Measurements from ENCODE around the gene FAM53B.

DNA sequence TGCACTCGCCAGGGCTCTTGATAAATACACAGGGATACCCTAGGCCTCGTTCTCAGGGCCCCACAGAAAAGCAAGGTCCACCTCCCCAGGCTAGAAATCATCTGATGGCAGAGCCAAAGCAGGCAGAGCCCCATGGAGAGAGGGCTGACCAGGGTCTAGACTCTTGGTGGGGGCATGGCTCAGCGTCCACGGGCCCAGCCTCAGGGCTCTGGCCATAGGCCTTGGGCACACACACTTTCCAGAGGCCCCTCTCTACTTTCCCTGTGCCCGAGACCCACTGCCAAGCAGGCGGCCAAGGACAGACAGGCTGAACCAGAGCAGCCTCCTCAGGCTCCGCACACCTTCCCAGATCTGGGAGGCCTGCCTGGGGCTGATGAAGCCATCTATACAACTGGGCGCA lies 64.8 kb downstream of the FAM53B start:
- TF ChIP-seq, protein P1, sequence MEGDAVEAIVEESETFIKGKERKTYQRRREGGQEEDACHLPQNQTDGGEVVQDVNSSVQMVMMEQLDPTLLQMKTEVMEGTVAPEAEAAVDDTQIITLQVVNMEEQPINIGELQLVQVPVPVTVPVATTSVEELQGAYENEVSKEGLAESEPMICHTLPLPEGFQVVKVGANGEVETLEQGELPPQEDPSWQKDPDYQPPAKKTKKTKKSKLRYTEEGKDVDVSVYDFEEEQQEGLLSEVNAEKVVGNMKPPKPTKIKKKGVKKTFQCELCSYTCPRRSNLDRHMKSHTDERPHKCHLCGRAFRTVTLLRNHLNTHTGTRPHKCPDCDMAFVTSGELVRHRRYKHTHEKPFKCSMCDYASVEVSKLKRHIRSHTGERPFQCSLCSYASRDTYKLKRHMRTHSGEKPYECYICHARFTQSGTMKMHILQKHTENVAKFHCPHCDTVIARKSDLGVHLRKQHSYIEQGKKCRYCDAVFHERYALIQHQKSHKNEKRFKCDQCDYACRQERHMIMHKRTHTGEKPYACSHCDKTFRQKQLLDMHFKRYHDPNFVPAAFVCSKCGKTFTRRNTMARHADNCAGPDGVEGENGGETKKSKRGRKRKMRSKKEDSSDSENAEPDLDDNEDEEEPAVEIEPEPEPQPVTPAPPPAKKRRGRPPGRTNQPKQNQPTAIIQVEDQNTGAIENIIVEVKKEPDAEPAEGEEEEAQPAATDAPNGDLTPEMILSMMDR (IDR thresholded peaks at IDR 0.05): no peak
- no peak for TF ChIP-seq TAF1 (IDR thresholded peaks at IDR 0.05; ENCODE audit: borderline replicate concordance, low read depth, low read length)
- TF ChIP-seq, protein P2, sequence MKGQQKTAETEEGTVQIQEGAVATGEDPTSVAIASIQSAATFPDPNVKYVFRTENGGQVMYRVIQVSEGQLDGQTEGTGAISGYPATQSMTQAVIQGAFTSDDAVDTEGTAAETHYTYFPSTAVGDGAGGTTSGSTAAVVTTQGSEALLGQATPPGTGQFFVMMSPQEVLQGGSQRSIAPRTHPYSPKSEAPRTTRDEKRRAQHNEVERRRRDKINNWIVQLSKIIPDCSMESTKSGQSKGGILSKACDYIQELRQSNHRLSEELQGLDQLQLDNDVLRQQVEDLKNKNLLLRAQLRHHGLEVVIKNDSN (IDR thresholded peaks at IDR 0.05; ENCODE audit: borderline replicate concordance, low read depth): no peak
- no peak for TF ChIP-seq RAD21 (IDR thresholded peaks at IDR 0.05; ENCODE audit: low read length)
- no peak for TF ChIP-seq TEAD4 (IDR thresholded peaks at IDR 0.05; ENCODE audit: borderline replicate concordance, insufficient read depth)
- TF ChIP-seq, protein P3, sequence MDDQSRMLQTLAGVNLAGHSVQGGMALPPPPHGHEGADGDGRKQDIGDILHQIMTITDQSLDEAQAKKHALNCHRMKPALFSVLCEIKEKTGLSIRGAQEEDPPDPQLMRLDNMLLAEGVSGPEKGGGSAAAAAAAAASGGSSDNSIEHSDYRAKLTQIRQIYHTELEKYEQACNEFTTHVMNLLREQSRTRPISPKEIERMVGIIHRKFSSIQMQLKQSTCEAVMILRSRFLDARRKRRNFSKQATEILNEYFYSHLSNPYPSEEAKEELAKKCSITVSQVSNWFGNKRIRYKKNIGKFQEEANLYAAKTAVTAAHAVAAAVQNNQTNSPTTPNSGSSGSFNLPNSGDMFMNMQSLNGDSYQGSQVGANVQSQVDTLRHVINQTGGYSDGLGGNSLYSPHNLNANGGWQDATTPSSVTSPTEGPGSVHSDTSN (IDR thresholded peaks at IDR 0.05): no peak
- TF ChIP-seq GATA2 (CRISPR knock-in tag; IDR thresholded peaks at IDR 0.05): no peak
- TF ChIP-seq, protein P4, sequence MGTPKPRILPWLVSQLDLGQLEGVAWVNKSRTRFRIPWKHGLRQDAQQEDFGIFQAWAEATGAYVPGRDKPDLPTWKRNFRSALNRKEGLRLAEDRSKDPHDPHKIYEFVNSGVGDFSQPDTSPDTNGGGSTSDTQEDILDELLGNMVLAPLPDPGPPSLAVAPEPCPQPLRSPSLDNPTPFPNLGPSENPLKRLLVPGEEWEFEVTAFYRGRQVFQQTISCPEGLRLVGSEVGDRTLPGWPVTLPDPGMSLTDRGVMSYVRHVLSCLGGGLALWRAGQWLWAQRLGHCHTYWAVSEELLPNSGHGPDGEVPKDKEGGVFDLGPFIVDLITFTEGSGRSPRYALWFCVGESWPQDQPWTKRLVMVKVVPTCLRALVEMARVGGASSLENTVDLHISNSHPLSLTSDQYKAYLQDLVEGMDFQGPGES (IDR thresholded peaks at IDR 0.05; ENCODE audit: low read depth, low read length): no peak
- no peak for TF ChIP-seq SMC3 (IDR thresholded peaks at IDR 0.05; ENCODE audit: low read depth, low read length)
- TF ChIP-seq POLR2AphosphoS5 (IDR thresholded peaks at IDR 0.05; ENCODE audit: low read depth, low read length): no peak
- TF ChIP-seq NFIC (IDR thresholded peaks at IDR 0.05; ENCODE audit: borderline replicate concordance): no peak
- TF ChIP-seq SIN3A (IDR thresholded peaks at IDR 0.05; ENCODE audit: borderline replicate concordance, low read depth, low read length): no peak
- TF ChIP-seq, protein P5, sequence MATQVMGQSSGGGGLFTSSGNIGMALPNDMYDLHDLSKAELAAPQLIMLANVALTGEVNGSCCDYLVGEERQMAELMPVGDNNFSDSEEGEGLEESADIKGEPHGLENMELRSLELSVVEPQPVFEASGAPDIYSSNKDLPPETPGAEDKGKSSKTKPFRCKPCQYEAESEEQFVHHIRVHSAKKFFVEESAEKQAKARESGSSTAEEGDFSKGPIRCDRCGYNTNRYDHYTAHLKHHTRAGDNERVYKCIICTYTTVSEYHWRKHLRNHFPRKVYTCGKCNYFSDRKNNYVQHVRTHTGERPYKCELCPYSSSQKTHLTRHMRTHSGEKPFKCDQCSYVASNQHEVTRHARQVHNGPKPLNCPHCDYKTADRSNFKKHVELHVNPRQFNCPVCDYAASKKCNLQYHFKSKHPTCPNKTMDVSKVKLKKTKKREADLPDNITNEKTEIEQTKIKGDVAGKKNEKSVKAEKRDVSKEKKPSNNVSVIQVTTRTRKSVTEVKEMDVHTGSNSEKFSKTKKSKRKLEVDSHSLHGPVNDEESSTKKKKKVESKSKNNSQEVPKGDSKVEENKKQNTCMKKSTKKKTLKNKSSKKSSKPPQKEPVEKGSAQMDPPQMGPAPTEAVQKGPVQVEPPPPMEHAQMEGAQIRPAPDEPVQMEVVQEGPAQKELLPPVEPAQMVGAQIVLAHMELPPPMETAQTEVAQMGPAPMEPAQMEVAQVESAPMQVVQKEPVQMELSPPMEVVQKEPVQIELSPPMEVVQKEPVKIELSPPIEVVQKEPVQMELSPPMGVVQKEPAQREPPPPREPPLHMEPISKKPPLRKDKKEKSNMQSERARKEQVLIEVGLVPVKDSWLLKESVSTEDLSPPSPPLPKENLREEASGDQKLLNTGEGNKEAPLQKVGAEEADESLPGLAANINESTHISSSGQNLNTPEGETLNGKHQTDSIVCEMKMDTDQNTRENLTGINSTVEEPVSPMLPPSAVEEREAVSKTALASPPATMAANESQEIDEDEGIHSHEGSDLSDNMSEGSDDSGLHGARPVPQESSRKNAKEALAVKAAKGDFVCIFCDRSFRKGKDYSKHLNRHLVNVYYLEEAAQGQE (IDR thresholded peaks at IDR 0.05; ENCODE audit: low read depth, low read length): no peak
- TF ChIP-seq EZH2phosphoT487 (IDR thresholded peaks at IDR 0.05; ENCODE audit: borderline replicate concordance, low read depth): no peak
